B cell (primary cell): ENCODE data around the gene MYH15. TPM values are rescaled to one million over a fixed set of nuclear protein-coding genes. Genes with fewer than 3 reads are reported as not detected.

ENCODE experiments used
- ATAC-seq: fragments of 200-7000 bp; cut with Tn5 transposase; one replicate; pipeline ENCODE4 v1.10.0; 2021; ENCODE audit warnings: low read depth, mild to moderate bottlenecking, moderate number of reproducible peaks, moderate library complexity
- CTCF ChIA-PET: fragments of 350-600 bp; sonication (Branson Sonifier 250); formaldehyde crosslinking; loops from one replicate; lab custom pipeline; 2021; ENCODE audit warnings: antibody characterized with exemption, inconsistent platforms; lab: Charles Lee
- POLR2A ChIA-PET: fragments of 350-600 bp; sonication (Branson Sonifier 250); formaldehyde crosslinking; loops from one replicate; lab custom pipeline; 2021; ENCODE audit warnings: antibody characterized with exemption; lab: Charles Lee
- DNase-seq: peaks from one replicate; pipeline ENCODE4 v3.0.0; 2013
- H2AFZ ChIP-seq: 2 replicates; pipeline ENCODE4 v1.6.1; 2012; ENCODE audit warnings: mild to moderate bottlenecking, low read depth, low read length; ENCODE audit not compliant: insufficient read depth, poor library complexity, severe bottlenecking
- H3K27ac ChIP-seq, 2 donors: 1 replicate in 1 of 2; 2 replicates in 1 of 2; pipeline ENCODE4 v1.5.1; 2012 to 2013; ENCODE audit warnings: low read length in 2 of 2, mild to moderate bottlenecking in 2 of 2, moderate library complexity in 1 of 2
- H3K27me3 ChIP-seq, 4 experiments: fragments of 200-600 bp in 1 of 4; sonication (generic) in 1 of 4; replicated peaks in 1 of 4; 1 replicate in 2 of 4; 2 replicates in 2 of 4; pipeline versions ENCODE4 v1.6.1 to v1.7.0; 2013 to 2016; ENCODE audit warnings: low read length in 3 of 4, mild to moderate bottlenecking in 2 of 4, mixed read lengths in 1 of 4, moderate library complexity in 1 of 4; ENCODE audit not compliant: insufficient read depth in 4 of 4, control insufficient read depth in 3 of 4; ENCODE audit errors: control extremely low read depth in 1 of 4
- H3K36me3 ChIP-seq, 2 experiments: replicated peaks in 1 of 2; 1 replicate in 1 of 2; 2 replicates in 1 of 2; pipeline versions ENCODE4 v1.6.1 to v1.7.1; 2013; ENCODE audit warnings: low read length in 1 of 2; ENCODE audit not compliant: insufficient read depth in 2 of 2, control insufficient read depth in 1 of 2; ENCODE audit errors: control extremely low read depth in 1 of 2, extremely low read depth in 1 of 2
- H3K4me1 ChIP-seq, 2 donors: fragments of 200-600 bp in 1 of 2; sonication (generic) in 1 of 2; 1 replicate in 1 of 2; 2 replicates in 1 of 2; pipeline versions ENCODE4 v1.5.1 to v1.6.1; 2013 to 2017; ENCODE audit warnings: low read length in 2 of 2; ENCODE audit not compliant: control insufficient read depth in 2 of 2, insufficient read depth in 2 of 2
- H3K4me2 ChIP-seq: replicated peaks from 2 replicates; pipeline ENCODE3; 2012; ENCODE audit warnings: mild to moderate bottlenecking, low read depth, low read length; ENCODE audit not compliant: poor library complexity, severe bottlenecking
- H3K4me3 ChIP-seq, 5 experiments: fragments of 200-600 bp in 1 of 5; sonication (generic) in 1 of 5; 1 replicate in 3 of 5; 2 replicates in 2 of 5; pipeline versions ENCODE4 v1.5.1 to v1.7.0; 2011 to 2016; ENCODE audit warnings: low read length in 4 of 5, mild to moderate bottlenecking in 4 of 5, low read depth in 2 of 5, control low read depth in 1 of 5, moderate library complexity in 1 of 5; ENCODE audit not compliant: insufficient read depth in 1 of 5; ENCODE audit errors: control extremely low read depth in 1 of 5, extremely low read depth in 1 of 5
- H3K79me2 ChIP-seq: fragments of 200-600 bp; sonication (generic); one replicate; pipeline ENCODE4 v1.6.0; 2016; ENCODE audit warnings: low read length; ENCODE audit not compliant: control insufficient read depth, insufficient read depth
- H3K9ac ChIP-seq: fragments of 200-600 bp; sonication (generic); 2 replicates; pipeline ENCODE4 v1.6.1; 2017; ENCODE audit warnings: mild to moderate bottlenecking, low read length, moderate library complexity
- H3K9me3 ChIP-seq, 3 donors: one replicate each; pipeline versions ENCODE4 v1.6.1 to v1.7.1; 2013; ENCODE audit warnings: low read length in 2 of 3; ENCODE audit not compliant: control insufficient read depth in 2 of 3, insufficient read depth in 1 of 3; ENCODE audit errors: control extremely low read depth in 1 of 3
- H4K20me1 ChIP-seq: 2 replicates; pipeline ENCODE4 v1.6.0; 2012; ENCODE audit warnings: mild to moderate bottlenecking, low read length; ENCODE audit not compliant: insufficient read depth, control insufficient read depth, poor library complexity, severe bottlenecking
- H3K27ac Mint-ChIP-seq: one replicate; pipeline ENCODE4 v1.8.0; 2021; ENCODE audit warnings: mixed read lengths
- H3K27me3 Mint-ChIP-seq: one replicate; pipeline ENCODE4 v1.8.0; 2021; ENCODE audit warnings: mixed read lengths
- H3K4me1 Mint-ChIP-seq: one replicate; pipeline ENCODE4 v1.8.0; 2021; ENCODE audit warnings: mixed read lengths
- H3K4me3 Mint-ChIP-seq: one replicate; pipeline ENCODE4 v1.8.0; 2021; ENCODE audit warnings: mixed read lengths
- H3K9me3 Mint-ChIP-seq: one replicate; pipeline ENCODE4 v1.8.0; 2022; ENCODE audit warnings: mixed read lengths; ENCODE audit not compliant: insufficient read depth
- CTCF ChIP-seq: fragments of 200-600 bp; IDR thresholded peaks from one replicate; pipeline ENCODE4 v1.8.0; 2022; ENCODE audit warnings: antibody characterized with exemption, mild to moderate bottlenecking
- EZH2 ChIP-seq: IDR thresholded peaks from 2 replicates; pipeline ENCODE4 v1.6.1; 2012; ENCODE audit warnings: borderline replicate concordance, low read depth, mild to moderate bottlenecking, moderate library complexity, low read length; ENCODE audit not compliant: insufficient read depth, poor library complexity, severe bottlenecking
- WGBS: methylation state at CpG from one replicate; pipeline ENCODE4 v1.1.5; 2013; ENCODE audit warnings: missing lambda C conversion rate; ENCODE audit not compliant: insufficient coverage; 5-methylcytosine and 5-hydroxymethylcytosine counted together
- intact Hi-C: fragments of 100-400 bp; cut with micrococcal nuclease; formaldehyde crosslinking; loops from one replicate; pipeline ENCODE4 v1.10.0; 2022
- polyA plus RNA-seq: library from polyadenylated mRNA; depleted of rRNA; stranded (reverse); fragments of >200 nt; gene quantifications from 2 replicates; pipeline ENCODE4 v1.2.3, GENCODE V29; 2012
- total RNA-seq, 2 donors: library from RNA; stranded (reverse); fragments of 120-200 nt in 1 of 2; gene quantifications; 1 replicate in 1 of 2; 2 replicates in 1 of 2; pipeline versions ENCODE4 v1.2.3 to v1.2.4, GENCODE V29; 2013 to 2022

MYH15 gene
- total and polyA plus RNA-seq, 2 donors (not counting 1 experiment from before 2014, with no cell fraction given): 0.06 TPM; not detected in 1

- H3K36me3 ChIP-seq: no peaks in the 10 kb centered on the region
- Mint-ChIP-seq H3K4me1 (peaks cover 22% of the 10 kb centered on the region), H3K4me3 (peak overlapping the region; percentile 59), H3K9me3 (no peaks in the 10 kb centered on the region), H3K27me3 (peaks cover 4% of the 10 kb centered on the region), H3K27ac (peak overlapping the region; percentile 28)
- no peak overlapping the region for H3K4me3 ChIP-seq
- H3K9ac ChIP-seq: peak overlapping the region; percentile 20
- CTCF ChIA-PET: interaction anchor here (1.0 to 2.0 kb wide), 4 partner anchors 17 to 89 kb away, joined by 4 to 5 read pairs (median 4); no protein-coding TSS in a partner anchor
- H3K9me3 ChIP-seq: no peaks in the 10 kb centered on the region
- no peaks in the 10 kb centered on the region for H3K27me3 ChIP-seq
- H3K4me2 ChIP-seq: peak overlapping the region; percentile 51
- no peak overlapping the region for H3K27ac ChIP-seq
- peak; percentile 56 for ATAC-seq
- peaks cover 20 to 24% of the 10 kb centered on the region in 2 donors for H3K4me1 ChIP-seq
- TF ChIP-seq CTCF (no peak), EZH2 (no peak)
- H4K20me1 ChIP-seq: no peaks in the 10 kb centered on the region
- H2AFZ ChIP-seq: peak overlapping the region; percentile 60
- POLR2A ChIA-PET: interaction anchor here (1.1 kb wide), 1 partner anchor 167 kb away, joined by 3 read pairs; no protein-coding TSS in a partner anchor
- 66% methylated on average over 10 of the region's 12 CpGs for WGBS
- intact Hi-C loops: no loop called here
- no peaks in the 10 kb centered on the region for H3K79me2 ChIP-seq
- peak; percentile 21 for DNase-seq
Observed at GRCh38 chr3:108388136-108389132, 122.0 kb downstream of the MYH15 start.
